ENCODE results near the gene SPRR2F. TPM values are rescaled to one million over a fixed set of nuclear protein-coding genes. Genes with fewer than 3 reads are reported as not detected.

The SPRR2F gene
- total and polyA plus RNA-seq, 4 donors: not detected

- no peak overlapping the region for H3K27ac ChIP-seq (ENCODE audit: low read depth in 1 of 2, low read length in 2 of 2)
- H3K9ac ChIP-seq (ENCODE audit: low read depth in 1 of 2, low read length in 2 of 2): no peak overlapping the region
- no peaks in the 10 kb centered on the region for H3K9me3 ChIP-seq (ENCODE audit: control insufficient read depth in 4 of 4, low read length in 3 of 4)
- WGBS: 83% methylated on average over 3 of the region's 3 CpGs
- TF ChIP-seq ZBTB33 (IDR thresholded peaks at IDR 0.05): no peak
- no peak for TF ChIP-seq HNF4G (IDR thresholded peaks at IDR 0.05)
- TF ChIP-seq RAD21 (IDR thresholded peaks at IDR 0.05): no peak
- no peak for TF ChIP-seq RXRA (IDR thresholded peaks at IDR 0.05)
- TF ChIP-seq GABPA (IDR thresholded peaks at IDR 0.05 in 1 of 2, conservative IDR thresholded peaks at IDR 0.05 in 1 of 2): no peak
- no peak for TF ChIP-seq SP1 (IDR thresholded peaks at IDR 0.05)
- no peak for TF ChIP-seq TAF1 (conservative IDR thresholded peaks at IDR 0.05)
- no peak for TF ChIP-seq ATF3 (IDR thresholded peaks at IDR 0.05)
- no peak for TF ChIP-seq MAX (IDR thresholded peaks at IDR 0.05)
- TF ChIP-seq NR2F2 (IDR thresholded peaks at IDR 0.05): no peak
- TF ChIP-seq JUND (IDR thresholded peaks at IDR 0.05): no peak
- no peaks in the 10 kb centered on the region for H3K36me3 ChIP-seq (ENCODE audit: control insufficient read depth in 4 of 4, insufficient read depth in 3 of 4, low read depth in 1 of 4, low read length in 3 of 4)
- no peaks in the 10 kb centered on the region for H3K4me1 ChIP-seq (ENCODE audit: control insufficient read depth in 4 of 4, insufficient read depth in 4 of 4, low read length in 3 of 4)
- peaks cover 0 to 6% (median 0%) of the 10 kb centered on the region in 4 donors for H3K27me3 ChIP-seq (ENCODE audit: control insufficient read depth in 4 of 4, insufficient read depth in 4 of 4, low read length in 3 of 4)
- H3K4me3 ChIP-seq (ENCODE audit: low read depth in 1 of 3, low read length in 3 of 3): no peak overlapping the region
- DNase-seq (ENCODE audit: low spot score): no peak
Observed at GRCh38 chr1:153141377-153141776, 28.1 kb upstream of the SPRR2F start.

GRCh38 chr1:153140484-153140883, 27.2 kb upstream of the SPRR2F start:
- Histone ChIP-seq H3K27ac (ENCODE audit: low read depth in 1 of 2, low read length in 2 of 2) (no peak overlapping the region), H3K36me3 (ENCODE audit: control insufficient read depth in 4 of 4, insufficient read depth in 3 of 4, low read depth in 1 of 4, low read length in 3 of 4) (no peaks in the 10 kb centered on the region), H3K27me3 (ENCODE audit: control insufficient read depth in 4 of 4, insufficient read depth in 4 of 4, low read length in 3 of 4) (peaks cover 0 to 6% (median 0%) of the 10 kb centered on the region in 4 donors), H3K9ac (ENCODE audit: low read depth in 1 of 2, low read length in 2 of 2) (no peak overlapping the region), H3K9me3 (ENCODE audit: control insufficient read depth in 4 of 4, low read length in 3 of 4) (no peaks in the 10 kb centered on the region), H3K4me3 (ENCODE audit: low read depth in 1 of 3, low read length in 3 of 3) (no peak overlapping the region), H3K4me1 (ENCODE audit: control insufficient read depth in 4 of 4, insufficient read depth in 4 of 4, low read length in 3 of 4) (no peaks in the 10 kb centered on the region)
- WGBS: 67% methylated on average over 3 of the region's 3 CpGs
- TF ChIP-seq HNF4A (conservative IDR thresholded peaks at IDR 0.05) (no peak), HNF4G (IDR thresholded peaks at IDR 0.05) (no peak), RXRA (IDR thresholded peaks at IDR 0.05) (no peak), CTCF (IDR thresholded peaks at IDR 0.05; ENCODE audit: low read depth, low read length, missing input control) (no peak), GABPA (IDR thresholded peaks at IDR 0.05 in 1 of 2, conservative IDR thresholded peaks at IDR 0.05 in 1 of 2) (no peak), ZBTB33 (IDR thresholded peaks at IDR 0.05) (no peak), NR2F2 (IDR thresholded peaks at IDR 0.05) (no peak), RAD21 (IDR thresholded peaks at IDR 0.05) (no peak)
- no peak for DNase-seq (ENCODE audit: low spot score)
